SK-N-SH treated with all-trans-retinoic acid at 6 μM for 48 hours (cell line): Measurements from ENCODE around the gene CHST10.

Experiments used
- ATAC-seq: fragments of 200-7000 bp; cut with Tn5 transposase; 3 replicates; pipeline ENCODE4 v1.9.1; 2020; ENCODE audit warnings: mild to moderate bottlenecking, moderate library complexity
- ARNTL ChIP-seq: fragments of 450-650 bp; formaldehyde crosslinking; IDR thresholded peaks from 2 replicates; pipeline ENCODE4 v1.5.0; 2020; ENCODE audit warnings: low read depth, mild to moderate bottlenecking, moderate library complexity, borderline replicate concordance
- BACH2 ChIP-seq: fragments of 250-450 bp; sonication (Bioruptor Pico); IDR thresholded peaks from 2 replicates; pipeline ENCODE4 v1.9.0; 2021; ENCODE audit warnings: mild to moderate bottlenecking, borderline replicate concordance
- CSDC2 ChIP-seq: fragments of 250-450 bp; sonication (Bioruptor Pico); IDR thresholded peaks from 2 replicates; pipeline ENCODE4 v1.5.0; 2020; ENCODE audit warnings: mild to moderate bottlenecking, moderate library complexity
- ESRRG ChIP-seq: fragments of 250-450 bp; sonication (Bioruptor Pico); IDR thresholded peaks from 2 replicates; pipeline ENCODE4 v1.6.1; 2021; ENCODE audit warnings: mild to moderate bottlenecking
- GLIS3 ChIP-seq: fragments of 250-450 bp; sonication (Bioruptor Pico); IDR thresholded peaks from 2 replicates; pipeline ENCODE4 v1.5.0; 2020; ENCODE audit warnings: mild to moderate bottlenecking, moderate library complexity
- ISL1 ChIP-seq: fragments of 250-450 bp; sonication (Bioruptor Pico); IDR thresholded peaks from 2 replicates; pipeline ENCODE4 v2.1.2; 2022; ENCODE audit warnings: mild to moderate bottlenecking, moderate library complexity
- PPARA ChIP-seq: fragments of 250-450 bp; sonication (Bioruptor Pico); IDR thresholded peaks from 2 replicates; pipeline ENCODE4 v1.5.0; 2020; ENCODE audit warnings: mild to moderate bottlenecking, borderline replicate concordance
- RARB ChIP-seq: fragments of 250-450 bp; sonication (Bioruptor Pico); IDR thresholded peaks from 2 replicates; pipeline ENCODE4 v1.8.0; 2021; ENCODE audit warnings: mild to moderate bottlenecking, moderate library complexity
- TCF4 ChIP-seq: fragments of 250-450 bp; sonication (Bioruptor Pico); IDR thresholded peaks from 2 replicates; pipeline ENCODE4 v1.8.0; 2021; ENCODE audit warnings: mild to moderate bottlenecking, moderate library complexity, borderline replicate concordance
- TOX ChIP-seq: fragments of 250-450 bp; sonication (Bioruptor Pico); IDR thresholded peaks from 2 replicates; pipeline ENCODE4 v1.8.0; 2021; ENCODE audit warnings: mild to moderate bottlenecking, moderate library complexity, borderline replicate concordance
- ZFP3 ChIP-seq: fragments of 250-450 bp; sonication (Bioruptor Pico); IDR thresholded peaks from 2 replicates; pipeline ENCODE4 v1.5.0; 2020; ENCODE audit warnings: mild to moderate bottlenecking, moderate library complexity
- ZFP30 ChIP-seq: fragments of 450-650 bp; formaldehyde crosslinking; IDR thresholded peaks from 2 replicates; pipeline ENCODE4 v1.5.0; 2022; ENCODE audit warnings: mild to moderate bottlenecking, moderate library complexity
- ZNF565 ChIP-seq: fragments of 450-650 bp; formaldehyde crosslinking; conservative IDR thresholded peaks from 2 replicates; pipeline ENCODE4 v1.5.0; 2020; ENCODE audit warnings: low read depth, mild to moderate bottlenecking, moderate library complexity
- ZNF70 ChIP-seq: fragments of 450-650 bp; formaldehyde crosslinking; IDR thresholded peaks from 2 replicates; pipeline ENCODE4 v1.5.0; 2020; ENCODE audit warnings: mild to moderate bottlenecking, moderate library complexity
- TF ChIP-seq, protein P1 (sequence below): fragments of 250-450 bp; sonication (Bioruptor Pico); IDR thresholded peaks from 2 replicates; pipeline ENCODE4 v1.5.1; 2021; ENCODE audit warnings: mild to moderate bottlenecking, moderate library complexity
- TF ChIP-seq, protein P2 (sequence below): fragments of 250-450 bp; sonication (Bioruptor Pico); IDR thresholded peaks from 2 replicates; pipeline ENCODE4 v1.8.0; 2020; ENCODE audit warnings: mild to moderate bottlenecking, moderate library complexity, borderline replicate concordance
- TF ChIP-seq, protein P3 (sequence below): fragments of 250-450 bp; sonication (Bioruptor Pico); IDR thresholded peaks from 2 replicates; pipeline ENCODE4 v1.5.1; 2020; ENCODE audit warnings: low read depth, mild to moderate bottlenecking, moderate library complexity

Gene CHST10

DNA sequence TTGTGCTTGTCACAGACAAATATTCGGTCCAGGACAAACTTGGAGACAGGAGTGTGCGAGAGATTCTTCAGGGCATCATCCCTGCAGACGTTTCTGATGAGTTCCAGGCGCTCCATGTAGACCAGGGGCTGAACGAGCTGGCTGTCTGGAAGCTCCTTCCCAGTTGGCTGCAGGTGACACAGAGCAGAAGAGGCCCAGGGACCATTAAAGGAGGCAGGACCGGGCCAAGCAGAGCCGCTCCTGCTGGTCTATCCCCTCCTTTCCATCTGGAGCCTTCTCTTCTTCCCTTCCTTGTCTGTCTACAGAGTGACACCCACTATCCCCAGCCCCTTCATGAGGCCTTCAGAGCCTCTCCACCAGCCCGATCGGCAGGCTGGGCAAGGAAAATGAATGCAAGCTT, 19.5 kb downstream of the CHST10 start (continued):
- TF ChIP-seq ZFP30 (CRISPR knock-in tag) (no peak), PPARA (CRISPR knock-in tag) (no peak), ARNTL (CRISPR knock-in tag) (no peak), ZNF70 (CRISPR knock-in tag) (no peak), ISL1 (no peak), ZFP3 (no peak), ZNF565 (CRISPR knock-in tag) (no peak)

DNA sequence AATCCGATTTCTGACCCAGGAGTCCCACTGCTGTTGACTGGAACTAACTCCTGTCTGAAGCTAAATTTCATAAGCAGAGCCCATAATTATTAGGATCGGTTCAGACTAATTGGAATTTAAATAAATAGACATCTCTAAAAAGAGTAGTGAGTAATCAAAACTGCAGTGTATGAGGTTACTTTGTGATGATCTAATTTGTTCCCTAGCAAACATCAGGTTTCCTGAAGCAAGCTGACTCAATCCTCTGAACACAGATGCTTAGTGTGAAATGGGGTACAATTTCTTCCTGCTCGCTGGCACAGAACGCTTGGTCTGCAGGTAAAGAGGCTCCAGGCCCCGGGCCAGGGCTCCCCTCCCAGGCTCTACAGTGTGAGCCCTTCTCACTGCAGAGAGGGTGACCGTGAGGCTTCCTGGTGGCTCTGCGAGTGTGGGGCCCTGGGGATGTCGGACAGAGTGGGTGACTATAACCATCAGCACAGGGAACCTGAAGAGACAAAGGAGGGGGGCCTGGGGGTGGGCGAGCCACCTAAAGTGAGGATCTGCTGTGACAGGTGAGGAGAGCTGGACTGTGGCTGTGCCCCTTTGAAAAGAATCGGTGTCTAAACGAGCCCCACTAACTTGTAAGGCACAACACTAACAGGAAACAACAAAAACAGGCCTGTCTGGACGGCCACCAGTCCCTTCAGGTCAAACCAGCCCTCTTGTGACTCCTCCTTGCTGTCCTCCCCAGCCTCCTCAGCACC, 20.2 kb downstream of the CHST10 start:
- TF ChIP-seq, protein P1, sequence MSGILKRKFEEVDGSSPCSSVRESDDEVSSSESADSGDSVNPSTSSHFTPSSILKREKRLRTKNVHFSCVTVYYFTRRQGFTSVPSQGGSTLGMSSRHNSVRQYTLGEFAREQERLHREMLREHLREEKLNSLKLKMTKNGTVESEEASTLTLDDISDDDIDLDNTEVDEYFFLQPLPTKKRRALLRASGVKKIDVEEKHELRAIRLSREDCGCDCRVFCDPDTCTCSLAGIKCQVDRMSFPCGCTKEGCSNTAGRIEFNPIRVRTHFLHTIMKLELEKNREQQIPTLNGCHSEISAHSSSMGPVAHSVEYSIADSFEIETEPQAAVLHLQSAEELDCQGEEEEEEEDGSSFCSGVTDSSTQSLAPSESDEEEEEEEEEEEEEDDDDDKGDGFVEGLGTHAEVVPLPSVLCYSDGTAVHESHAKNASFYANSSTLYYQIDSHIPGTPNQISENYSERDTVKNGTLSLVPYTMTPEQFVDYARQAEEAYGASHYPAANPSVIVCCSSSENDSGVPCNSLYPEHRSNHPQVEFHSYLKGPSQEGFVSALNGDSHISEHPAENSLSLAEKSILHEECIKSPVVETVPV (CRISPR knock-in tag): no peak
- TF ChIP-seq ZNF565 (CRISPR knock-in tag): no peak
- TF ChIP-seq, protein P2, sequence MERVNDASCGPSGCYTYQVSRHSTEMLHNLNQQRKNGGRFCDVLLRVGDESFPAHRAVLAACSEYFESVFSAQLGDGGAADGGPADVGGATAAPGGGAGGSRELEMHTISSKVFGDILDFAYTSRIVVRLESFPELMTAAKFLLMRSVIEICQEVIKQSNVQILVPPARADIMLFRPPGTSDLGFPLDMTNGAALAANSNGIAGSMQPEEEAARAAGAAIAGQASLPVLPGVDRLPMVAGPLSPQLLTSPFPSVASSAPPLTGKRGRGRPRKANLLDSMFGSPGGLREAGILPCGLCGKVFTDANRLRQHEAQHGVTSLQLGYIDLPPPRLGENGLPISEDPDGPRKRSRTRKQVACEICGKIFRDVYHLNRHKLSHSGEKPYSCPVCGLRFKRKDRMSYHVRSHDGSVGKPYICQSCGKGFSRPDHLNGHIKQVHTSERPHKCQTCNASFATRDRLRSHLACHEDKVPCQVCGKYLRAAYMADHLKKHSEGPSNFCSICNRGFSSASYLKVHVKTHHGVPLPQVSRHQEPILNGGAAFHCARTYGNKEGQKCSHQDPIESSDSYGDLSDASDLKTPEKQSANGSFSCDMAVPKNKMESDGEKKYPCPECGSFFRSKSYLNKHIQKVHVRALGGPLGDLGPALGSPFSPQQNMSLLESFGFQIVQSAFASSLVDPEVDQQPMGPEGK (CRISPR knock-in tag): no peak
- no peak; the same call in 2 of the 3 replicates for ATAC-seq

DNA sequence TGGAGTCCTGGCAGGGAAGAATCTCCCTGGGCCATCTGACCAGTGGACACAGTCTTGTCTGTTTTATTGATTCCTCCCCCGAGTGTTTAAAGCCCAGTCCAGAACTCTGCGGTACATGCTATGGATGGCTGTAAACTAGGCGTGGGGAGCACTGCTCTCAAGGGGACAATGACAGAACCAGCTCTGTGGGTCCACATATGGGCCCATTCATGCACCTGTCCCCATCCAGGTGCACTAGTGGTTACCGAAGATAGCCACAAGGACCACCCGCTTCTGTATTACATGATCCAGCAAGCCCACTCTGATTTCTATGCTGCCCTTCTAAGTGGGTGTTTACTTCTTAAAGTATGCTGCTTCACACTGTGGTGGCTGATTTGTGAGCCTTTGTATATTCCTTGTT, 21.0 kb downstream of the CHST10 start:
- TF ChIP-seq, protein P2 (CRISPR knock-in tag): no peak
- TF ChIP-seq ZNF565 (CRISPR knock-in tag): no peak
- no peak for TF ChIP-seq TCF4
- no peak for TF ChIP-seq TOX
- no peak for TF ChIP-seq ISL1
- no peak for TF ChIP-seq ARNTL (CRISPR knock-in tag)
- TF ChIP-seq ZNF70 (CRISPR knock-in tag): no peak
- no peak for TF ChIP-seq GLIS3
- TF ChIP-seq PPARA (CRISPR knock-in tag): no peak

DNA sequence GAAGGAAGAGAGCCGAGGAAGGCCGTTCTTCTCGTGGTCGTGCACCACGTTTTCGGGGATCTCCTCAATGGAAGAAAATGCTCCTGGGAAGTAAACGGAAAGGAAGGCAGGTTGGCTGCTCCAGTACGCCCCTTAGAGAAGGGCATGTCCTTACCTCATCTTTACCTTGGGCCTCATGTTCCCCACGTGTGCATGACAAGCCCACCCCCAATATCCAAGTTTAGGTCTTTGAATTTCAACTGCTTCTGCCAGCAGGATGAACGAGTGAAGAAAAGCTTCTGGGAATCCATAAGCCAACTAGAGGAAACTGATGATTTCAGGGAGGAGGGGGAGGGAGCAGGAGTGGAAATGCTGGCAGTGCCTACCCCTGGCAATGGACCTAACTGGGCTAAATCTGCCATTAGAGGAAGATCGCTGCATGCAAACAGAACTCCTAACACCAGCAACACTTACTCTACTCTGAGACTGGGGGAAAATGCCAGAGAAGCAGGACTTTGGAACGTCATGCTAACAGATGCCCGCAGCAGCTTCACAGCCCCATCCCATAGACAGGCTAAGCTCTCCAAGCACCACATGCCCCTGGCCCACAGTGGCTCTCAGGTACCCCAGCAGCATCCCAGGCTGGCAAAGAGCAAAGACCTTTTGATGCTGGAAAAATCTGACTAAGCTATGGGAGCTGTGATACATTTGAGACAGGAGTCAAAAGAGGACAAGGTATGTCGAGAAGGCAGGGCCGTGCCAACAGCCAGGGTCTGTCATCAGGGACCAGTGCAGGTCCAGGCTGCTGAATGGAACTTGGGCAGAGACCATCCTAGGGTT, 21.7 kb downstream of the CHST10 start:
- TF ChIP-seq BACH2 (CRISPR knock-in tag): no peak
- ATAC-seq: no peak

More for the DNA sequence above, 21.0 kb downstream of the CHST10 start:
- ATAC-seq: no peak

DNA sequence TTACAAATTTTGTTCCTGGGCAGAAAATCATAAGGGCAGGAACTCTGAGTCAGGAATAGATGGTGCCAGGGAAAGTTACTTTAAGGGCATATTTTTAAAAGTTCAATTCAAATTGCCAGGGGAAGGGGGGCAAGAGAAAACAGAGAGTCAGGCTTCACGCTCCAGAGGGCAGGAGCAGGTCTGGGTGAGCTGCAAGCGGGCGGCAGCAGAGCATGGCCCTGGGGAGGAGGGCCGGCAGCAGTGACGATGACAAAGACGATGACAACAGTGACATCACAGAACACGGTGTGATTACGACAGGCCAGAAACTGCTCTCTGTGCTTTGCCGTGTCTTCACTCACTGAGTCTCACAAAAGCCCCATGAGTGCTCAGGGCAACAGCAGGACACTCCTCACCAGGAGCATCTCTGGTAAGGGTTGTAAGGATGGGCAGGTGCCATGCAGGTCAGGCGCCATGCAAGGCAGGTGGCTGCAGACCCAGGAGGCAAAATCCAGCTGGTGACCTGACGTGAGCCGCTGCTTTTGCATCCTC, 23.3 kb downstream of the CHST10 start:
- TF ChIP-seq, protein P3, sequence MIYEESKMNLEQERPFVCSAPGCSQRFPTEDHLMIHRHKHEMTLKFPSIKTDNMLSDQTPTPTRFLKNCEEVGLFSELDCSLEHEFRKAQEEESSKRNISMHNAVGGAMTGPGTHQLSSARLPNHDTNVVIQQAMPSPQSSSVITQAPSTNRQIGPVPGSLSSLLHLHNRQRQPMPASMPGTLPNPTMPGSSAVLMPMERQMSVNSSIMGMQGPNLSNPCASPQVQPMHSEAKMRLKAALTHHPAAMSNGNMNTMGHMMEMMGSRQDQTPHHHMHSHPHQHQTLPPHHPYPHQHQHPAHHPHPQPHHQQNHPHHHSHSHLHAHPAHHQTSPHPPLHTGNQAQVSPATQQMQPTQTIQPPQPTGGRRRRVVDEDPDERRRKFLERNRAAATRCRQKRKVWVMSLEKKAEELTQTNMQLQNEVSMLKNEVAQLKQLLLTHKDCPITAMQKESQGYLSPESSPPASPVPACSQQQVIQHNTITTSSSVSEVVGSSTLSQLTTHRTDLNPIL (CRISPR knock-in tag): no peak
- TF ChIP-seq TOX (no peak), CSDC2 (no peak), BACH2 (CRISPR knock-in tag) (no peak), RARB (CRISPR knock-in tag) (no peak), GLIS3 (no peak), ZNF70 (CRISPR knock-in tag) (no peak), ESRRG (CRISPR knock-in tag) (no peak)
- ATAC-seq: no peak
